GM18951 (cell line): ENCODE measurements around the gene PILRA.
"Not testable (repeated sequence)": the region's sequence is repeated elsewhere in the genome, so short reads cannot be mapped to it uniquely, and the experiment has no call there.

Experiments used
- POLR2A ChIP-seq: IDR thresholded peaks from 4 replicates; pipeline ENCODE4 v1.6.1; 2011; ENCODE audit warnings: mild to moderate bottlenecking; ENCODE audit not compliant: insufficient read length, insufficient read depth; ENCODE audit errors: extremely low read depth
- in situ Hi-C: fragments of 300-500 bp; cut with MboI; formaldehyde crosslinking; loops from one replicate; pipeline ENCODE4 v1.12.0; 2022; ENCODE audit warnings: low sequenced_read_pairs, mixed read lengths, inconsistent platforms; ENCODE audit not compliant: unreplicated experiment

PILRA gene

DNA sequence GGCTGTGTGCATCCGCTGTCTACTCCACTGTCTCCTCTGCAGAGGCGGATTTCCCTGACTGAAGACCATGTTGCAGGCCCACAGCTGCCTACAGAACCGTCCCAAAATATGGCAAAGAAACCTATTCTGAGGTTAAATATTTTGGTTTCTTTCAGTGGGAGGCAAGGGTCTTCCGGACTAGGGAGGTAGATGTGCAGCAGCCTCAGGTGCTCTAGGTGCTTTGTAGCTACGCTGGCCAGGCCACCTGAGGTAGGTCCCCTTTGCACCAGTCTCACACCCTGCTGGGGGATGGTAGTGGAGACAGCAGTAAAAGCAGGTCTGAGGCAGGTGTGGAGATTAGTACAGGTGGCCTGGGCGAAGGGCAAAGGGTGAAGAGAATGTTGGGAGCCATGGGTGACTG lies 23.5 kb upstream of the PILRA start:
- in situ Hi-C loops = loop anchor here (10.0 kb wide), 1 partner anchor 135 kb away; the partner anchor contains the start of gene PVRIG
- no peak for TF ChIP-seq POLR2A

DNA sequence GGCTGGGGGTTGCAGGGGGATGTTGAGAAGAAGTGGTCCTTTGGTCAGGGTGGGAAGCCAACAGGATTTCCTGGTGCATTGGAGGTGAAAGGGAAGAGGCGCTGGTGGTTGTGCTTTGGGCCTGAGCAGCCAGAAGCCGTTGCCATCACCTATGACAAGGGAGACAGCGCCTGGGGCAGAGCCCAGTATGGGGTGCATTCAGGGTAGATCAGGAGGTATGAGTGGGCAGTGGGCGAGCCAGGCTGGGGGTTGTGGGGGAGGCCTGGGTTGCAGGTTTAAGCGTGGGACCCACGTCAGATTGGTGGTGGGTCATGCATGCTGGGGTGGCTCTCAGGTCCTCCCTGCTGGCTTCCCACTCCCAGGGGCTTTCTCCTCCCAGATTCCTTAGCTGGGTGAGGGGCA lies 21.6 kb upstream of the PILRA start:
- in situ Hi-C loops = no loop called here
- TF ChIP-seq POLR2A = no peak

DNA sequence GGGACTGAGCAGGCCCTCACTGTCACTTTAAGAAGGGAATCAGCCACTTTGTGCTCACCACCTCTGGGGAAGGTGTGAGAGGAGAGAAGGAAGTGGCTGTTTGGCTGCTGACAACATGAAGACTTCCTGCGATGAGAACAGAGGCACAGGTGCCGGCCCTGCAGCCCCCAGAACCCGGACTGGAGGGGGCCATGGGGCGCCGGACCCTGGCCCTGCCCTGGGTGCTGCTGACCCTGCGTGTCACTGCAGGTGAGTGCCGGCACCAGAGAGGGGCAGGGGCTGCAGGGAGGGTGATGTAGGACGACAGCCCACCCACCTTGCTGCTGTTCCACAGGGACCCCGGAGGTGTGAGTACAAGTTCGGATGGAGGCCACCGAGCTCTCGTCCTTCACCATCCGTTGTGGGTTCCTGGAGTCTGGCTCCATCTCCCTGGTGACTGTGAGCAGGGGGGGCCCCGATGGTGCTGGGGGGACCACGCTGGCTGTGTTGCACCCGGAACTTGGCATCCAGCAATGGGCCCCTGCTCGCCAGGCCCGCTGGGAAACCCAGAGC lies 21.0 kb upstream of the PILRA start:
- in situ Hi-C loops = not testable (repeated sequence)

DNA sequence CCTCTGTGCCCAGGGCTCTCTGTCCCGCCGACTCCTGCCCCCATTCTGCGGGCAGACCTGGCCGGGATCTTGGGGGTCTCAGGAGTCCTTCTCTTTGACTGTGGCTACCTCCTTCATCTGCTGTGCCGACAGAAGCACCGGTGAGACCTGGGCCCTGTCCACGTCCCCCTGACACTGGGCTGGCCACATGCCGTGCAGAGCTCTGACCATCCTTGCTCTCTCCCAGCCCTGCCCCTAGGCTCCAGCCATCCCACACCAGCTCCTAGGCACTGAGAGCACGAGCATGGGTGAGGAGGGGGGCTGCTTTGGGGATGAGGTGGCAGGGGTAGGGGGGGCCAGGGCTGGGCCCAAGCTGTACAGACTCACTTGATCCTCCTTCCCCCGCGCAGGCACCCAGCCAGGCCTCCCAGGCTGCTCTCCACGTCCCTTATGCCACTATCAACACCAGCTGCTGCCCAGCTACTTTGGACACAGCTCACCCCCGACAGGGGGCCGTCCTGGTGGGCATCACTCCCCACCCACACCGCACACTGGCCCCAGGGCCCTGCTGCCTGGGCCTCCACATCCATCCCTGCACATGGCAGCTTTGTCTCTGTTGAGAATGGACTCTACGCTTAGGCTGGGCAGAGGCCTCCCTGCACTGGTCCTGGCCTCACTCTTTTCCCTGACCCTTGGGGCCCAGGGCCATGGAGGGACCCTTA lies 20.2 kb upstream of the PILRA start:
- in situ Hi-C loops = no loop called here

DNA sequence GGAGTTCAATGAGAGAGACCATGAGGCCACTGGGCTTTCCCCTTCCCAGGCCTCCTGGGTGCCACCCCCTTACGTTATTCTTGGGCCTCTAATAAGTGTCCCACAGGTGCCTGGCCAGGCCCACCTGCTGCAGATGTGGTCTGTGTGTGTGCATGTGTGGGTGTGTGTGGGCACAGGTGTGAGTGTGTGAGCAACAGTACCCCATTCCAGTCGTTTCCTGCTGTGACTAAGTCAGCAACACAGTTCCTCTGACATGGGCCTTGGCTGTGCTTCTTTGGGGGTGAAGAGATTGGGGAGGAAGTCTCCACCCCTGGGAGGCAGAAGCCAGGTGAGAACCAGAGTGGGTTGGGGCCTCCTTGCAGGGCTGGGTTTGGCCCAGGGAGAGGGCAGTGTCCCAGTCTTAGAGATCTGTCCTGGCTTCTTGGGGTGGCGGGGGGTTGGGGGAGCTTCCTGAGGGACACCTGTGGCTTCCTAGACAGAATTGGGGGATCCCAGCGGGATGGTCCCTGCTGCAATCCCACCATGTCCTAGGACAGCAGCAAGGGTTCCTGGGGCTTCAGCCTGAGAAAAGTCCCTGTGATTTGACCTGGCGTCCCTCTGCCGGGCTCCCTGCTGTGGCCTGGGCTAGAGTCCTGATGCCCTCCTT lies 19.5 kb upstream of the PILRA start:
- TF ChIP-seq POLR2A = no peak
- in situ Hi-C loops = no loop called here

More for the DNA sequence above, 20.2 kb upstream of the PILRA start:
- no peak for TF ChIP-seq POLR2A

DNA sequence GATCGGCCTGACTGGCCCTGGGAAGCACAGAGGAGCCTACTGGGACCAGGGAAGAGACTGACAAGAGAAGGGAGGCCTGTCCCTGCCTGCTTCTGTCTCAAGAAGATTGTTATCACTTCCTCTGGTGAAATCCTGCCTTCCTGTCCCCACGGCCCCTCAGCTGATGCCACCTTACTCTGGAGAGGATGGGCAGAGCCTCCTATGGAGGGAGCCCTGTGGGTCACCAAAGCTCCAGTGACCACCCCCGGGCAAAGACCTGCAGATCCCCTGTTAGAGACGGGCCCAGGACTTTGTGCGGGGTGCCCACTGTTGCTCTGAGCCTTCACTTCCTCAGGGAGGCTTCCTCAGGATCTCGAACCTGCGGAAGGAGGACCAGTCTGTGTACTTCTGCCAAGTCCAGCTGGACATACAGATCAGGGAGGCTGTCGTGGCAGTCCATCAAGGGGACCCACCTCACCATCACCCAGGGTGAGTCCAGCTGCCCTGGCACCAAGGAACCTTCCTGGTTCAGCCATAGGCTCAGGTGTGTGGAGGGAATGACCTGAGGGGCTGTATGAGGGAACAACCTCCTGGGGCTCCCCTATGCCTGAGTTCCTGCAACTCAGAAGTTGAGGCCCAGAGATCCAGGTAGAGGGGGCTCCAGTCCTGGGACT lies 16.7 kb upstream of the PILRA start:
- in situ Hi-C loops = no loop called here

DNA sequence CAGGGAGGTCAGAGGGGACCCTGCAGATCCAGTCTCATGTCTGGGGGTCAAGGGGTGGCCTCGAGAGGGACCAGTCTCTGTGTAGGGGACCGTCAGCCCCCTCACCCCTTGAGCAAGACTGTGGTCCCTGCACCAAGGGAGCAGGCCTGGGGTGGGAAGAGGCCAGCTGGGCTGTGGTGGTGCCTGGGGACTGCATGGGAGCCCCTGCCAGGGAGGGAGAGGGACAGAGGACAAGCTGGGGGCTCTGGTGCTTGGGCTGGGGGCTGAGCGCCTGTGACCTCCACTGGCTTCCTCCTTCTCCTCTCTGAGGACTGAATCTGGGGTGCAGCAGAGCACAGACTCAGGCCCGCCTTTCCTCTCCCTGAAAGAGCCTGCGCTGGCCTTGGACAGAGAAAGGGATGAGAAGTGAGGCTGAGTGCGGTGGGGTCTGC lies 16.1 kb upstream of the PILRA start:
- no peak for TF ChIP-seq POLR2A
- in situ Hi-C loops = no loop called here

More for the DNA sequence above, 16.7 kb upstream of the PILRA start:
- no peak for TF ChIP-seq POLR2A

DNA sequence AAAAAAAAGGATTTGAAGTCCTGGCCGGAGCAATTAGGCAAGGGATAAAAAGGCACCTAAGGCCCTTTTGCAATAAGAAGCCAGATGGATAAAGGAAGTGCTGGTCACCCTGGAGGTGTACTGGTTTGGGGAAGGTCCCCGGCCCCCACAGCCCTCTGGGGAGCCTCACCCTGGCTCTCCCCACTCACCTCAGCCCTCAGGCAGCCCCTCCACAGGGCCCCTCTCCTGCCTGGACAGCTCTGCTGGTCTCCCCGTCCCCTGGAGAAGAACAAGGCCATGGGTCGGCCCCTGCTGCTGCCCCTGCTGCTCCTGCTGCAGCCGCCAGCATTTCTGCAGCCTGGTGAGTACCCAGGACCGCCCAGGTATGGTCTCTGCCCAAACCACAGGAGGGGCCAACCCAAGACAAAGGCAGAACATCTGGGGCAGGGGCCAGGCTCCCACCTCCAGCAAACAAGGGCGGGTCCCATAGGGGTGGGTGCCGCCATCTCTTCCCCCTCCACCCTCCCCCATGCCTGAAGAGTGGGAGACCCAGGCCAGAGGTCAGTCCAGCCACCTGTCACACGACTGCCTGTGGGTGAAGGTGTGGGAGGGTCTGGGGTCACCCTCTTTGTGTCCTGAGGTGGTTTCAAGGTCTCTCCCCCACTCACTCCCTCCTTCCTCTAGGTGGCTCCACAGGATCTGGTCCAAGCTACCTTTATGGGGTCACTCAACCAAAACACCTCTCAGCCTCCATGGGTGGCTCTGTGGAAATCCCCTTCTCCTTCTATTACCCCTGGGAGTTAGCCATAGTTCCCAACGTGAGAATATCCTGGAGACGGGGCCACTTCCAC lies 15.0 kb upstream of the PILRA start, which contains the start of gene PILRB:
TSS of gene PILRB (plus strand) at position 91 of the 830 bp plus-strand sequence. CDS start at position 277, 186 bp downstream.
- in situ Hi-C loops = no loop called here
- no peak for TF ChIP-seq POLR2A

DNA sequence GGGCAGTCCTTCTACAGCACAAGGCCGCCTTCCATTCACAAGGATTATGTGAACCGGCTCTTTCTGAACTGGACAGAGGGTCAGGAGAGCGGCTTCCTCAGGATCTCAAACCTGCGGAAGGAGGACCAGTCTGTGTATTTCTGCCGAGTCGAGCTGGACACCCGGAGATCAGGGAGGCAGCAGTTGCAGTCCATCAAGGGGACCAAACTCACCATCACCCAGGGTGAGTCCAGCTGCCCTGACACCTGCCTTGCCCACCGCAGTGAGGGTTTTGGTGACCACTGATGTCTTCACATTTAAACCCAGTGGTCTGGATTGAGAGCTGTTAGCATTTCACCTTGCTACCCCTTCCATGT lies 14.5 kb upstream of the PILRA start:
- TF ChIP-seq POLR2A = no peak
- in situ Hi-C loops = no loop called here

DNA sequence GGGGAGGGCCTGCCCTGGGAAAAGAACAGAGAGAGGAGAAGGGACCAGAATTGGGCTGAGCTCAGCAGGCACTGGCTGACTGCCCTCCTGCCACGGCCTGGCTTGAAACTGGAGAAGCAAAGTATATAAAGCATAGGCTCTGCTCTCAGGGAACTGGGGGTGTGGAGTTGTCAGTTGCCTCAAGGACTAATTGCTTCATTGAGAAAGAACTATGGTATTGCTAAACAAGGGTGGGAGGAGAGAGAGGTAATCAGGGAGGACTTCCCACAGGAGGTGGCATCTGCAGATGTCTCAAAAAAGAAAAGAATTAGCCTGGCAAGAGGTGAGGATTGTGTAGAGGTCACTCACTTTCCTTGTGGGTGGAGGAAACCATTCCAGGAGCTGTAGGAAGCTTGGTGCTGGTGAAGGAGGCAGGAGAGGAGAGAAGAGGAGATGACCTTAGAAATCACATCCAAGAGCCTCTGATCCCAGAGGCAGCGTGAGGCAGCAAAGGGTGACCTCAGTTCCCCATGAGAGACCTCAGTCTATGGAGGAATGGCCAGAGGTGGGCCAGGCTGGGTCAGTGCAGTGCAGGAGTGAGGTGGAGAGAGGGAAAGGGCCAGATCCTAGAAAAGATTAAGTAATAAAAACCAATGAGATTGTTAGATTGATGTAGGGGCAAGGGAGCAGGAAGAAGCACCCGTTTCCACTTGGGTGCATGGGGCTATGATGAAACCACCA lies 13.0 kb upstream of the PILRA start:
- TF ChIP-seq POLR2A = no peak

DNA sequence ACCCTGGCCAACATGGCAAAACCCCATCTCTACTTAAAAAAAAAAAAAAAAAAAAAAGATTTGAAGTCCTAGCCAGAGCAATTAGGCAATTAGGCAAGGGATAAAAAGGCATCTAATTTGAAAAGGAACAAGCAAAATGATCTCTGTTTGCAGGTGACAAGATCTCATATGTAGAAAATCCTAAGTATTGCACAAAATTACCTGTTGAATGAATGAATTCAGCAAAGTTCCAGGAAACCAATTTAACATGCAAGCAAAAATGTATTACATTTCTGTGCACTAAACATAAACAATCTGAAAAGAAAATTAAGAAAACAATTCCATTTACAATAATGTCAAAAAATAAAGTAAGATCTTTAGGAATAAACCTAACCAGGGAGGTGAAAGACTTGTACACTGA lies 10.2 kb upstream of the PILRA start:
- TF ChIP-seq POLR2A = no peak
- in situ Hi-C loops = no loop called here

More for the DNA sequence above, 13.0 kb upstream of the PILRA start:
- in situ Hi-C loops = no loop called here

DNA sequence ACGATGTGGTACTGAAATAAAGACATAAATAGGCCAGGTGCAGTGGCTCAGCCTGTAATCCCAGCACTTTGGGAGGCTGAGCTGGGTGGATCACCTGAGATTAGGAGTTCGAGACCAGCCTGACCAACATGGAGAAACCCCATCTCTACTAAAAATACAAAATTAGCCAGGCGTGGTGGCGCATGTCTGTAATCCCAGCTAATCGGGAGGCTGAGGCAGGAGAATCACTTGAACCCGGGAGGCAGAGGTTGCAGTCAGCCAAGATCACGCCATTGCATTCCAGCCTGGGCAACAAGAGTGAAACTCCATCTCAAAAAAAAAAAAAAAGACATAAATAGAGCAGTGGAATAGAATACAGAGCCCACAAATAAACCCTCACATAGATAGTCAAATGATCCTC lies 9.5 kb upstream of the PILRA start:
- in situ Hi-C loops = not testable (repeated sequence)
